GM12874 (cell line): ENCODE measurements around the gene ANO1.

Source experiments
- TF ChIP-seq, protein P1 (sequence below): IDR thresholded peaks from 2 replicates; pipeline ENCODE4 v1.5.1; 2011; ENCODE audit warnings: low read depth, mild to moderate bottlenecking, control low read depth, low read length, moderate library complexity; ENCODE audit not compliant: insufficient read depth

ANO1 gene

DNA sequence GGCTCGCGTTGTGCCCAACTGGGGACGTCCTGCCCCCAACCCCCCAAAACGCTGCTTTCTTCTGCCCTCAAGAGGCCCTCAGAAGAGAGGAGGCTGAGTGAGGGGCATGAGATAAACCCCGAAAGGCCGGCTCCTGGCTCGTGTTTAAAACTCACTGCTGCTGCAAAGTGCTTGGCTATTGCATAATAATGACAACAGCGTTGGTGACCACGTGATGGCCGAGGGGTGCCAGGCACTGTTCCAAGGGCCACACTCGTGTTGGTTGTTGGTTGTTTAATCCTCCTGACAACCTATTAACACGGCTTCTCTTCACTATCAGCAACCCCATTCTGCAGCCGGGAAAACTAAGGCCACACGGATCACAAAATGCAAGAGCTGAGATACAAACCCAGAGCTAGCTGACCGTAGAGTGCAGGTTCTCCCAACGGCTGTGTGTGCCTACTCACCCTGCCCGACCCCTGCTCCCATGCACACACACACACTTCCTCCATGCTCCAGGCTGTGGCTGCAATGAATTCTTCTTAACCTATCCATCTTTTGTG, 51.0 kb downstream of the ANO1 start:
- TF ChIP-seq, protein P1, sequence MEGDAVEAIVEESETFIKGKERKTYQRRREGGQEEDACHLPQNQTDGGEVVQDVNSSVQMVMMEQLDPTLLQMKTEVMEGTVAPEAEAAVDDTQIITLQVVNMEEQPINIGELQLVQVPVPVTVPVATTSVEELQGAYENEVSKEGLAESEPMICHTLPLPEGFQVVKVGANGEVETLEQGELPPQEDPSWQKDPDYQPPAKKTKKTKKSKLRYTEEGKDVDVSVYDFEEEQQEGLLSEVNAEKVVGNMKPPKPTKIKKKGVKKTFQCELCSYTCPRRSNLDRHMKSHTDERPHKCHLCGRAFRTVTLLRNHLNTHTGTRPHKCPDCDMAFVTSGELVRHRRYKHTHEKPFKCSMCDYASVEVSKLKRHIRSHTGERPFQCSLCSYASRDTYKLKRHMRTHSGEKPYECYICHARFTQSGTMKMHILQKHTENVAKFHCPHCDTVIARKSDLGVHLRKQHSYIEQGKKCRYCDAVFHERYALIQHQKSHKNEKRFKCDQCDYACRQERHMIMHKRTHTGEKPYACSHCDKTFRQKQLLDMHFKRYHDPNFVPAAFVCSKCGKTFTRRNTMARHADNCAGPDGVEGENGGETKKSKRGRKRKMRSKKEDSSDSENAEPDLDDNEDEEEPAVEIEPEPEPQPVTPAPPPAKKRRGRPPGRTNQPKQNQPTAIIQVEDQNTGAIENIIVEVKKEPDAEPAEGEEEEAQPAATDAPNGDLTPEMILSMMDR, result no peak

DNA sequence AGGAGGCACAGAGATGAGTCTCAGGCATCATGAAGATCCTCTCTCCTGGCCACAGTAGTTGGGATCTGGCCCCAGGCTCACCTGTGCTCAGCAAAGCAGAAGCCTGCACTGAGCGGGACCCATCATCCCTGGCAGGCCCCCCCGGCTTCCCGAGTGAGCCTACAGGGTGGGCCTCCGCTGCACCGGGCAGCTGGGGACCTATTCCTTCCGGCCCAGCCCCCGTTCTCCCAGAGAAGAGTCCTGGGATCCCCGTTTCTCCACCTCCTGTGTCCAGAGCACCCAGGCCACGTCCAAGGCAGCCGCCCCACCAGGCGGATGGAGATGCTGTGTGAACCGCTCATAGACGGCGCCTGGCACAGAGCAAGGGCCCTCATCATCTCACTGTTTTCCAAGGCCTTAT, 52.5 kb downstream of the ANO1 start:
- TF ChIP-seq, protein P1, result no peak

DNA sequence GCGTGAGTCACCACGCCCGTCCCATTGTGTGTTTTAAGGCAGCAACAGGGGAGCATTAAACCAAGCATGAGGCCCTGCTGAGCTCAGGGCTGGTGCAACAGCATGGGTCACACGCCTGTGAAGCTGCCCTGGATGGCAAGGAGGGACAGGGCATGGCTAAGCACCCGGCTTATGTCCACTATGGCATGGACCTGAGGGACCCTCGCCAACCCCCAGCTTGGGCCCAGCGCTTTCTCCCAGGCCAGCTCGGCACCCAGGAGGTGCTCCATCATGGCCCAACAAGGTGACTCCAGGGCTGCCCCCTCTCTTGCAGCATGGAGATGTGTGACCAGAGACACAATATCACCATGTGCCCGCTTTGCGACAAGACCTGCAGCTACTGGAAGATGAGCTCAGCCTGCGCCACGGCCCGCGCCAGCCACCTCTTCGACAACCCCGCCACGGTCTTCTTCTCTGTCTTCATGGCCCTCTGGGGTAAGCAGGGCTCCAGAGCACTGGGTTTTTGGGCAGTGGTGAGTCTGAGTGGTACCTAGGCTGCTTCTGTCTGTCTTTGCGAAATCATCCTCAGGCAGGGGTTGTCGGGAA, 53.6 kb downstream of the ANO1 start:
- TF ChIP-seq, protein P1, result no peak

DNA sequence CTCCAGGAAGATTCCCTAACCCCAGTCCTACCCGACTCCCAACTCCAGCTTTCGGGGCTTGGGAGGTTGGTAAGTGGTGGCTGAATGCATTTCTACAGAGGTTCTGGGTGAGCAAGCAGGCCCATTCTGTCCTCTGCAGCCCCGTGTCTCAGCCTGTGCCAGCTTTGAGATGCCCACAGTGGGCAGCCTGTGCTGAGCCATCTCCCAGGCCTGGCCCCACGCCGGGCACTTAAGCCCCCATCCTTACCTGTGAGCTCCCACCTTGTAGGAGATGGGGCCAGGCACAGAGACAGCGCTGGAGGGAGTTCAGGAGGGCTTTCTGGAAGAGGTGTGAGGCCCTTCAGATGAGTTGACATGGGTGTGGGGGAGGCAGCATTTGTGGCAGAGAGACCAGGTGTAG, 54.5 kb downstream of the ANO1 start:
- TF ChIP-seq, protein P1, result no peak

DNA sequence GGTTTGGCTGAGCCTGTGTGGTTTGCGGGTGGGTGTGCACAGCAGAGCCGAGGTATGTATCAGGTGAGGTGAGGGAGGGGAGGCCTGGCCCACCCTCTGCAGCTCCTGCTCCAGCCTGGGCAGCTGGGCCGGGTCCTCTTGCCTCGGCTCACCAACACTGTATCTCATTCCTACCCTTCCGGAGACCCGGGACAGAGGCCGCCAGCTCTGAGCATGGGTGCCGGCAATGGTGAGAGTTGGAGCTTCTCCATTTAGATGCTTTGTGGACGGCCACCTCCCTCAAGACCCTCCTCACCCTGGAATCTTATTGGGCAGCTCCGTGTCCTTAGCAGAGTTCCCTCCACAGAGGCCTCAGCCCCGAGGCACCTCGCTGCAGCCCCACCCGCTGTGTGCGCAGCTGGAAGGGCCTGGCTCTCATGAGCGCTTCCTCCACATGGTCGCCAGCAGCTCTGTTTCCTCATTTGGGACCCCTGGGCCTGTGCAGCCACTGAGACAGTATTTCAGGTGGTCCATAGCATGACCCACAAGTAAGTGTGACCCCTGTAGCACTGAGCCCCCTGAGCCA, 55.7 kb downstream of the ANO1 start:
- TF ChIP-seq, protein P1, result no peak

DNA sequence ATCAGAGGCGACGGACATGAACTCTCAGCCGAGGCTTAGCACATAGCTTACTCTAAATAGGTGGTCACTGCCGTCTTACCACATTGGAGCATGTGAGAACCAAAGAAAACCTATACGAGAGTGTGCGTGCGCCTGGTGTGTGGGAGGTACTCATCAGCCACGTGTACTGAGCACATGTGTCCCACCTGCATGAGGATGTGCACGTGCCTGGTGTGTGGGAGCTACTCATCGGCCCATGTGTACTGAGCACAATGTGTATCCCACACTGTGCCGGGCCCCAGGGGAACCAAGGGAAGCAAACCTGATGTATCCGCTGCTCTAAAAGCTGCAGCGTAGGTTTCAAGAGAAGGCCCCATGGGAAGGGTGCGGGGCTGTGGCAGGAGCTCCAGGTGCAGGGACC, 56.4 kb downstream of the ANO1 start:
- TF ChIP-seq, protein P1, result no peak

DNA sequence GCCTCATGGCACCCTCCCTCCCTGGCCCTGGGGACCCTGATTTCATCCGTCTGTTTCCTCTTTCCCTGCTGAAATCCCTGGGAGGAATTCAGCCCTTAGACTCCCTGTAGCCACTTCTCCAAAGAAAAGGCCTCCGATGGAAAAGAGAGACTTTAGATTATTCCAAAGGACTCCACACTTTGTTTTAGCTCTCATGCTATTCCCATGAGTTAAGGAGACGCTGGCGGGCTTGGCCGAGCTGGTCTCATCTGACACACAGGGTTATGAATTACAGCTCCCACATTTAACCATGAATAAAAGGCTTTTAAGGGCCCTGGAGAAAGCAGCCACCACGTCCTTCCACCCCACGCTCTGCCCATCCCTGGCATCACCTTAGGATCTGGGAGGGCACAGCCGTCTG, 57.0 kb downstream of the ANO1 start:
- TF ChIP-seq, protein P1, result no peak
